GM18907 (cell line): ENCODE data around the gene TMBIM4.
A peak's percentile ranks its signal among the peaks of the same experiment; 100 is the strongest.

ENCODE experiments used
- ATAC-seq: cut with Tn5 transposase; IDR thresholded peaks from one replicate; pipeline ENCODE4 v1.9.1; 2021; ENCODE audit warnings: mild to moderate bottlenecking, moderate library complexity; ENCODE audit not compliant: unreplicated experiment

The TMBIM4 gene

DNA sequence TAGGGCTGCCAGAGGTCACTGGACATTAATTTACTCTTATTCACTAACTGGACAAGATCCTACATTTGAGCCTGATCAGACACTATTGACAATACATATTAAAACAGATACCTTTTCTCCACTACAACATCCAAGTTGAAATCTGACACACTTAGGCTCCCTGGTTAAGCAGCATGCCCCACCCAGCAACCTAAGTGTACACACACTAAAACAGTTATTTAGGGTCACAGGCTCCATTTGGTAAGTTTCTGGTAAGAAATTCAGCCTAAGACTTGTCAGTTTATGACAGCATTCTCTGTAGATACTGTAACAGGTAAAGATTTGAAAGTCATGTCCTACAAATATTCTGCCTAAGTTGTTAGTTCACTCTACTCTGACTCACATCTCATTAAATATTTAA, 27.0 kb downstream of the TMBIM4 start:
- no peak for ATAC-seq

DNA sequence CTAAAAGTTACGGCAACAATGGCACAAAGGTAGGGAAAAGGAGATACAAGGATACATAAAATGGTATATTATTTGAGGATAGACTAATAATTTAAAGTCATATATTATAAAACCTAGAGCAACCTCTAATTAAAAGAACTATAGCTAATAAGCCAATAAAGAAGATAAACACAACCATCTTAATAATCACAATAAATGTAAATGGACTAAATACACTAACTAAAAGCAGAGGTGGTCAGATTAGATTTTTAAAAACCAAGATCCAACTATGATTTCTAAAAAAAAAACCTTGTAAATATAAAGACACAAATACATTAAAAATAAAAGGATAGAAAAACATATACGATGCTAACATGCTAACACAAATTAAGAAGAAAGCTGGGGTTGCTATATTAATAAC, 28.5 kb downstream of the TMBIM4 start:
- no peak for ATAC-seq

GRCh38 chr12:66140731-66141130, 29.1 kb downstream of the TMBIM4 start:
- no peak for ATAC-seq

- no peak for ATAC-seq
Measured at GRCh38 chr12:66139328-66139727, 30.5 kb downstream of the TMBIM4 start.

GRCh38 chr12:66137937-66138336, 31.9 kb downstream of the TMBIM4 start:
- no peak for ATAC-seq

DNA sequence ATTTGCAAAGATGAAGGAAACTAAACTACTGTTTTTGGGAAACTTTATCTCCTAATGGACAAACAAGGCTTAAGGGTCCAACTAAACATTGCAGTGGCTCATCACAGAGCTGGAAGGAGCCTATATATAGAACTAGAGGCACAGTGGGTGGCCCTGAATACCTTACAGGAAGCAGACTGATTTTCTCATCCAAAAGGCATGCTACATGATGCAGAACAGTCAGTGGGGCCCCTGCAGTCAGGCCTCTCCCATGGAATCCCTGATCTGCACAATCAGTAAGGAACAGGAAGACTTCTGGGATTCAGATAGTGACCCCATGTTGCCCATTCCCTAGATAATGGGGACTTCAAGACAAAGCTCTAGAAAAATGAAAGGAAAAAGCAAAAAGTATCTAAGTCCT, 37.4 kb downstream of the TMBIM4 start:
- no peak for ATAC-seq

DNA sequence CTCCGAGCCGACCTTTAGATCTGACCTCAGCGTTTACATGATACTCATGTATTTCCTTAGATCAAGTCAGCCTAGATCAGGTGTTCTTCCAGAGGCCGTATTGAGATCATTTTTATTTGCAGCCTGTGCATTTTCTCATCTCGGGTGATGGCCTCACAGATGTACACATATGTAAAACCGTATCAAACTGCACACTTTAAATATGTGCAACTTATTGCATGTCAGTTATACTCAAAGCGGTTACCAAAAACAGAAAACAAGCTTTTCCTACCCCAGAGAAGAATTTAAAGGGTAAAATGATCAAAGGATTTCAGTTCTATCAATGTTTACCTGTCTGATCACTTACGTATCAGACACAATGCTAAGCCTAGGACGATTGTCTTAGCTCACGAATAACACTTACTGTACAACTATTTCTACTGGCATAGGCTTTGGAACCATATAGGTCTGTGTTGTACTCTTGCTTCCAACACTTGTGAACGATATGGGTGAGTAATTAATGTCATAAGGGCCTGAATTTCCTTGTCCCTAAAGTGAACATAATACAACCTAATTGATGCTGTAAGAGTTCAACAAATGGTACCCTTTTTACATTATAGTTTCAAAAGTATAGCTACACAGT, 38.6 kb downstream of the TMBIM4 start:
- peak; percentile 14 for ATAC-seq

DNA sequence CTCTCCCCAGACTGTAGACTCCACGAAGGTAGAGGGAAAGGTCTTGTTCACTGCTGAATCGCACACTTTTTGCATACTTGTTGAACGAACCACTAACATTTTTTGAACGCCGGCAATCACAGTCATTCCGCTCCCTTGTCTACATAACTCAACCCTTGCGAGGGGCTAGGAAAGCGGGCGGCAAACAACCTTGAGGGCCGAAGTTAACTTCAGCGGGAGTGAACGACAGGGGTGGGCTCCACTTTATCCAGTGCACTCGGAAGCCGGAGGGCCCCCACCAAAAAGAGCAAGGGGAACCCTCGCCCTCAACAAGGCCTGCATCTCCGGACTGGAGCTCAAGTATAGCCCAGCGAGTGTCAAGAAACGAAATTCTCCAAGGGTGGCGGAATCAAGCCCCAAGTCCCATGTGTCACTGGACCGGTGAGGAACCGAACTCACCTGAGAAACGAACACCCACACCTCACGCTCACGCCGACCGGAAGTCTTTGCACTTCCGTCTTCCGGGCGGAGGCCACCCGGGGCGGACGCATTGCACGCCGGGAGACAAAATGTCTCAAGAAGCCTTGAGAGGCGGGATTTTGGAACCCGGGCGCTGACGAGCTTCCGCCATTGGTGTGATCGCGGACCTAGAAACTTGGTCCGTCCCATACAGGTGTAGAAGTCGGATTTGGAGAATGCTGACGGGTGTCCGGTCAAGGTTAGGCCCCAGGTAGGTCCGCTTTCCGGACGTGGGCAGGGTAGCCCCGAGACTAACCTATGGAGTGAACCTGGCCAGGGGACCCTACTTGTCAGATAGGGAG, 39.3 kb downstream of the TMBIM4 start, which contains the start of gene LLPH:
TSS of gene LLPH (minus strand) at position 484 of the 800 bp plus-strand sequence. CDS start 1,644 bp downstream, outside the sequence.
- peak; percentile 99 for ATAC-seq

- ATAC-seq: no peak
Measured at GRCh38 chr12:66129934-66130266, 39.9 kb downstream of the TMBIM4 start.

DNA sequence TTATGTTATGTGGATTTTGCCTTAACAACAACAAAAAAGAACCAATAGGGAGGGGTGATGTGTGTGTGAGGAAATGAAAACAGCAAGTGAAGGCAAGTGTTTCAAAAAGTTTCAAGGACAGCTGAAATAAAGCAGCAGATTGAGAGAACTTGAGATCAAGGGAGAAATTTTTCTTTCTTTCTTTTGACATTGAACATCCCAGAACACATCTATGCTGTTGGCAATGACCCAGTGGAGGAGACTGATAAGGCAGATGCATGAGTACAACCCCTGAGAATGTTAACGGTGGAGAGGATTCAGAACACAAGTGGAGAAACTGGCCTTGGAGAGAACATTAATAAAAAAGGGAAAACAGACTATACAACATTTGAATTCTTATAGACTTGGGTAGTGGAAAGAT, 42.1 kb downstream of the TMBIM4 start:
- no peak for ATAC-seq

GRCh38 chr12:66120477-66120876, 49.3 kb downstream of the TMBIM4 start:
- no peak for ATAC-seq

DNA sequence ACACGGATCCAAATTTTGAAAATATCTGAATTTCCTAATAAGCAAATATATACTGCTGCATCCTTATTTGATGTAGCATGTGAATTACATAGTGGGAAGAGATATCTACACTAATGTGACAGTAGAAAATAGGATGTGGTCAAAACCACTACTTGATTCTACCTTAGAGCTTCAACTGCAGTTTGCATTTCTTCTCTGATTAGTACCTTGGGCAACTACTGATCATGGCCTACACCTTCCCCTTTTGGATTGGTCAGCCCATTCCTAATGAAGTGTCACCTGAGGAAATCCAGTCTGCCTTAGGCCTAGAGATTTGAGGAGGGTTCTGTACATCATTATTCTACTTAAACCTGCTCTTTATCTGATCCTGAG, 49.9 kb downstream of the TMBIM4 start:
- peak; percentile 76 for ATAC-seq

GRCh38 chr12:66119229-66119869, 50.4 kb downstream of the TMBIM4 start:
- ATAC-seq: no peak

DNA sequence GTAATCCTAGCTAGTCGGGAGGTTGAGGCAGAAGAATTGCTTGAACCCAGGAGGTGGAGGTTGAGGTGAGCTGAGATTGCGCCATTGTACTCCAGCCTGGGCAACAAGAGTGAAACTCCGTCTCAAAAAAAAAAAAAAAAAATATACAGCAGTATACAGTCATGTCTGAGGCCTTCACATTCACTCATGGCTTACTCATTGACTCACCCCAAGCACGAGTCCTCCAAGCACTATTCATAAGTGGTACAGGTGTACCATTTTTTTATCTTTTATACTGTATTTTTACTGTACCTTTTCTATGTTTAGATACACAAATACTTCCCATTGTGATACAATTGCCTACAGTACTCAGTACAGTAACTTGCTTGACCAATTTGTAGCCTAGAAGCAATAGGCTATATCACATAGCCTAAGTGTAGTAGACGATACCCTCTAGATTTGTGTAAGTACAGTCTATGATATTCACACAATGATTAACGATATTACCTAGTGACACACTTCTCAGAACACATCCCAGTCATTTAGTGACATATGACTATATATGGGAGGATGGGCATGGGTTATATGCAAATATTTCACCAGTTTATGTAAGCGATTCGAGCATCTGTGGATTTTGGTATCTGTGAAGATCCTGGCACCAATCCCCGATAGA, 51.4 kb downstream of the TMBIM4 start:
- no peak for ATAC-seq

GRCh38 chr12:66117242-66117641, 52.6 kb downstream of the TMBIM4 start:
- ATAC-seq: no peak

DNA sequence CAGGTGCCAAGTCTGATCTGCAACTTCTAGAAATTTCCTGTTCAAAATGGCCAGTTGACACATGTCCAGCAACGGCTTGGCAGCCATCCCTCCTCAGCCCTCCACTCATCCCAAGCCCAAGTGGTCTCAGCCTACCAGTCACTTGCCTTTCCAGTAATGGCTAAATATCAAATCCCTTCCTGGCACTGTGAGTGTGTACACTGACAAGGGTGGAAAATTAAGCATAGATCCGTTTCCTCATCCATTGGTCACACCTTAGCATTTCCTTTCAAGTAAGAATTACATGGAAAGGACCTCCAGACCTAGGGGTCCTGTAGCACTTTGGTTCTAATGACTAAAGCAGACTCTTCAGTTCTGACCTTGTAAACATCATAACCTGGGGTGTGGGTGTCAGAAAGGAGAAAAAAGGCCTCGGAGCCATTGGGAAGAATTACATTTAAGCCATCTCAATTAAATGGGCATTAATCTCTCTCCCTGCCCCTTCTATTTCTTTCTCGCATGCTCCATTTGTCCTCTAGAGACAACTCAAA, 54.7 kb downstream of the TMBIM4 start:
- ATAC-seq: no peak

GRCh38 chr12:66113471-66113870, 56.3 kb downstream of the TMBIM4 start:
- ATAC-seq: no peak

DNA sequence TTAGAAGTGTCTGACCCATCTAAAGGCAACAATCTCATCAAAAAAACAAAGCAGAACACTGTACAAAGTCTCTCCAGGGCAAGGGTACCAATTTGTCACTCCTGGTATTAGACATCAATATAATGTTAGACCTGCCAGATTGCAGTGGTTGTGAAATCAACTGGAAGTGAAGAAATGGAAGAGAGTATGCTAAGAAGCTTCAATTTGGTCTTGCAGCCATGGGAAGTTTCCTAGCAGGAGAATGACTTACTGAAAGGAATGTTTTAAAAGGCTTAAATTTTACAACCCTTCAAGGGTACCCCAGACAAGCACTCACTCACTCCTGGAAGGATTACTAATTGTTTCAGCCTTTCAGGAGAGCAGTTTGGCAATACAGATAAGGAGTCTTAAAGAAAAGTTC, 58.2 kb downstream of the TMBIM4 start:
- no peak for ATAC-seq

DNA sequence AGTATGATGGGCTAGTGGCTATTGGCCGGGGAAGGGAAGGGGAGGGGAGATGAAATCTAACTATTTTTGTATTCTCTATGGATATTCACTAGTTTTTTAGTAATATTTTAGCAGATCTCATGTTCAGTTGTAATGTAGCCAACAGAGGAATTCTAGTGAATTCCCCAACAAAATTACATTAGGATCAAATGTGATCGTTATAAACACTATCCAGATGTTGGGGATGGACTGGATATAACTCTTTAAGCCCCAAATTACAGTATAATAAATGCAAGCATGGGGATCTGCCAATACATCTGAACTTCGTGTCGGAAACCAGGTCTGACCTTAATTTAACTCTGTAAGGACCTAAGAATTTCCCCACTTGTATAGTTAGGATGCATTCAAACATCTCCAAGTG, 60.7 kb downstream of the TMBIM4 start:
- no peak for ATAC-seq

- no peak for ATAC-seq
Measured at GRCh38 chr12:66108386-66108785, 61.4 kb downstream of the TMBIM4 start.

DNA sequence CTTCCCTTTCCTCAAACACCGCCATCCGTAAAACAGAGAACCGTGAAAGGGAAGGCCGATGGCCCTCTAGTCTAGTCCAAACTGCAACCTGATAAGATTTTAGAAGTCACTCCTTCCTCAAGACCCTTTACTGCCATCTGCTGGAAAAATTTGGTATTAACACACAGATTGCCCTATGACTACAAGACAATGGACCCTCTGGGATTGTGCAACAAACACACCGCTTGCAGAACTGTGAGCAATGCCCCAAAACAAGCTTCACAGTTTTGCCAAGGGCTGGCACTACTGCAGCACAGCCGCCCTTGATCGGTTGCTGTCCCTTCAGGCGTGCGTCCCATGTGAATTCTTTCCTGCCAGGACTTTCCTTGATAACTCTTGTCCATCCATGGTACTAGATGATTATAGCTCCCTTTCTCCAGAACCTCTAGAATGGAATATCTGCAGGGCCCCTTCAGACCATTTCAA, 62.3 kb downstream of the TMBIM4 start:
- ATAC-seq: peak; percentile 96
